HG02678 (cell line): ENCODE results near the gene FRAT1.

Experiments
- ATAC-seq: cut with Tn5 transposase; IDR thresholded peaks from one replicate; pipeline ENCODE4 v1.9.1; 2021; ENCODE audit warnings: mild to moderate bottlenecking, moderate library complexity; ENCODE audit not compliant: unreplicated experiment

FRAT1 gene

GRCh38 chr10:97307866-97308780, 10.9 kb upstream of the FRAT1 start:
- ATAC-seq = no peak

DNA sequence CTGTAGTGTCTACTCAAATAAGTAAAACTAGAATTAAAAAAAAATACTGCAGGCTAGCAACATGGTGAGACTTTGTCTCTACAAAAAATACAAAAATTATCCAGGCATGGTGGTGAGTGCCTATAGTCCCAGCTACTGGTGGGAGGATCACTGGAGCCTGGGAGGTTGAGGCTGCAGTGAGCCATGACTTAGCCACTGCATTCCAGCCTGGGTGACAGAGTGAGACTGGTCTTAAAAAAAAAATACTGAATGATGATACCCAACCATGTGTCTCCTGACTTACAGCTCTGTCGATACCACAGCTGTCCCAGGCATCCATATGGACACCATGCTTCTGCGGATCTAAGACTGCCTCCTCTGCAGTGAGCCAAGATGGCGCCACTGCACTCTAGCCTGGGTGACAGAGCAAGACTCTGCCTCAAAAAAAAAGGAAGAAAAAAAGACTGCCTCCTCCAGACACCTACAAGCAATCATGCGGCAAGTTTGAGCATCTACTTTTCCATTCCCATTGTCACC, 7.9 kb upstream of the FRAT1 start:
- ATAC-seq = no peak

DNA sequence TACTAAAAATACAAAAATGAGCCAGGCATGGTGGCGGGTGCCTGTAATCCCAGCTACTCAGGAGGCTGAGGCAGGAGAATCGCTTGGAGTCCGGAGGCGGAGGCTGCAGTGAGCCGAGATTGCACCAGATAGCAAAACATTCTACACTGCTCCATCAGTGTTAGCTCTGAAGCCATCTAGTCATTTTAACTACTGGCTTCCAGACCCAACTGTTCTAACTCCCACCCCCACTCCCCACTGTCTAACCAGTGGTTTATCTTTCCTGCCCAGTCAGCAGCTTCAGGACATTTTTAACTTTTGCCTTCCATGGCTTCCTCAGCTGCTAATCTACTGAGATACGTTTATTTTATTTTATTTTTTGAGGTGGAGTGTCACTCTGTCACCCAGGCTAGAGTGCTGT, 6.2 kb upstream of the FRAT1 start:
- ATAC-seq = no peak

DNA sequence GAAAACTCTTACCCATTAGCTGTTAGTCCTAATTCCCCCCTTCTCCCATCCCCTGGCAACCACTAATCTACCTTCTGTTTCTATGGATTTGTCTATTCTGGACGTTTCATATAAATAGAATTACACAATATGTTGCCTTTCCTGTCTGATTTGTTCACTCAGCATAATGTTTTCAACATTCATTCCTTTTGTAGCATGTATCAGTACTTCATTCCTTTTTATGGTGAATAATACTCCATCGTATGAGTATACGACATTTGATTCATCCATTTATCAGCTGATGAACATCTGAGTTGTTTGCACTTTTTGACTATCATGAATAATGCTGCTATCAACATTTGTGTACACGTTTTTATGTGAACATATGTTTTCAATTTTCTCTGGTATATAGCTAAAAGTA, 4.4 kb upstream of the FRAT1 start:
- no peak for ATAC-seq

DNA sequence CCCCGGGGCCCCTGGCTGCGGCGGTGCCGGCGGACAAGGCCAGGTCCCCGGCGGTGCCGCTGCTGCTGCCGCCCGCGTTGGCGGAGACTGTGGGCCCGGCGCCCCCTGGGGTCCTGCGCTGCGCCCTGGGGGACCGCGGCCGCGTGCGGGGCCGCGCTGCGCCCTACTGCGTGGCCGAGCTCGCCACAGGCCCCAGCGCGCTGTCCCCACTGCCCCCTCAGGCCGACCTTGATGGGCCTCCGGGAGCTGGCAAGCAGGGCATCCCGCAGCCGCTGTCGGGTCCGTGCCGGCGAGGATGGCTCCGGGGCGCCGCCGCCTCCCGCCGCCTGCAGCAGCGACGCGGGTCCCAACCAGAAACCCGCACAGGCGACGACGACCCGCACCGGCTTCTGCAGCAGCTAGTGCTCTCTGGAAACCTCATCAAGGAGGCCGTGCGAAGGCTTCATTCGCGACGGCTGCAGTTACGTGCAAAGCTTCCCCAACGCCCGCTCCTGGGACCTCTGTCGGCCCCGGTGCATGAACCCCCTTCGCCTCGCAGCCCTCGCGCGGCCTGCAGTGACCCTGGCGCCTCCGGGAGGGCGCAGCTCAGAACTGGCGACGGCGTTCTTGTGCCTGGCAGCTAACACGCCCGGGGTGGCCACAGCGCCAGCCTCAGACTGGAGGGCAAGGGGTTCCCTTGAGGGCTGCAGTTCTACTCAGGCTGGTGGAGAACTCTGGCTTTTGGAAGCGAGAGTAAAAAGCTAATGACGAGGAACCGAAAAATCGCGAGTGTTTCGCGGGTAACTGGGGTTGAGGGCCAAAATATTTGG, 804 bp downstream of the FRAT1 start:
- ATAC-seq = no peak

GRCh38 chr10:97320480-97321031, 1.5 kb downstream of the FRAT1 start:
- no peak for ATAC-seq

GRCh38 chr10:97321032-97321803, 2.1 kb downstream of the FRAT1 start:
- ATAC-seq = no peak

DNA sequence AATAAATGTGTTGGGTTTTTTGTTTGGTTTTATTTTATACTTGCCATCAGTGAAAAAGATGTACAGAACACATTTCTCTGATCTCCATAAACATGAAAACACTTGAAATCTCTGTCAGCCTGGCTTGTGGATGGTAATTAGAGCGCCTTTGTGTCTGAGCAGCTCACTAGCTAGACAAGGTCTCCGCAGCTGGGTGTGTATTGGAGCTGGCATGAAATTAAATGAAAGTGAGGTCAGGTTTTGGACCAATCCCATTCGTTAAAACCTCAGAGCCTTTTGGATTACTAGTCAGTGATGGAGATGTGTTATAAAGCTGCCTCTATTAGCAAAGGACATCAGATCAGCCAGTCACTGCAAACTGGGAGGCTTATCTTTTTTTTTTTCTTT, 2.7 kb downstream of the FRAT1 start:
- no peak for ATAC-seq

DNA sequence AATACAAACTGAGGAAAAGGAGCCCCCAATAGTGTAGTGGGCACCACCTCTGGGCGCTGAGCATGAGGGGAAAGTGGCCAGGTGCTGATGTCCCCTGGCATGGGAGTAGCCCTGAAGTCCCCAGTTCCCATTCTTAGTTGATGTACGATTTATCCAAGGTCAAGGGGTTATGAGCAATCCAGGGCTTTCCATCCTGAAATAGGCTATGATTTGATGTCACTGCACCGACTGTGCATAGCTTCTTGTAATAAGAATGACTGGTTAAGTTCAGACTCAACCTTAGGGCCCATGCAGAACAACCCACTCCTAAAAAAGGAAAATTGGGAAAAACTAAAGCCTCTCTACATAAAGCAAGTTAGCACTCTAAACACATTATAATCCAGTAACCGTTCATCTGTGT, 4.4 kb downstream of the FRAT1 start:
- no peak for ATAC-seq

DNA sequence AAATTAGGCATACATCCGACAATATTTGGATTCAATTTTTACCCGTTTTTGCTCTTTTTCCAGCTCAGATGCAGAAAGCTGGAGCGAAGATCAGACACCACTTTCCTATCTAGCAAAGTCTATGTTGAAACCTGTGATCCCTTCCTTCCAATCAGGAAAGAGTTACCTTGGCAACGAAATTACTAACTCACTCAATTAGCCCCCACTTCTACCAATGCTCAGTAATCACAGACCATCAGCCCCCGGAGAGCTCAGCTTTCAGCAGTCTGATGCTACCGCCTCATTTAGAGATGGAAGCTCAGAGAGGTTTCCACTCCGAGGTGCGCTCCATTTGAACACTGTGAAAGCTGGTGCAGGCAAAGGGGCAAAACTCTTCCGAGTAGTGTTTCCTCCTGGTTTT, 6.7 kb downstream of the FRAT1 start:
- no peak for ATAC-seq

- no peak for ATAC-seq
These were observed 8.6 kb downstream of the FRAT1 start for GRCh38 chr10:97327348-97328294.

- no peak for ATAC-seq
These were observed 9.8 kb downstream of the FRAT1 start for GRCh38 chr10:97328646-97329453.

GRCh38 chr10:97329766-97330165, 10.7 kb downstream of the FRAT1 start:
- ATAC-seq = no peak

GRCh38 chr10:97331153-97331703, 12.2 kb downstream of the FRAT1 start:
- no peak for ATAC-seq

GRCh38 chr10:97332591-97333350, 13.7 kb downstream of the FRAT1 start:
- ATAC-seq = no peak

DNA sequence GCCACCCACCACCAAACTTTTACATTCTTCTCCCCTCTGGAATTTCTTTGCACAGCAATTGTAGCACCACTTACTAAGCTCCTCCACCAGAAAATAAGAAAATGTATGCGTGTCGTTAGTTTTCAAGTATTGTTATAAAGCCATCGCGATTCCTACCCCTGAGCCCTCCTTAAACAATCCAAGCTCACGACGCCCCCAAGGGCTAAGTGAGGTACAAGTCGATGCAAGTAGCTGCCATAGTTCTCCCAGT, 14.2 kb downstream of the FRAT1 start:
- no peak for ATAC-seq

GRCh38 chr10:97333601-97334369, 14.7 kb downstream of the FRAT1 start:
- ATAC-seq = peak; percentile 28
